ENCODE results near the gene GRB7.

DNA sequence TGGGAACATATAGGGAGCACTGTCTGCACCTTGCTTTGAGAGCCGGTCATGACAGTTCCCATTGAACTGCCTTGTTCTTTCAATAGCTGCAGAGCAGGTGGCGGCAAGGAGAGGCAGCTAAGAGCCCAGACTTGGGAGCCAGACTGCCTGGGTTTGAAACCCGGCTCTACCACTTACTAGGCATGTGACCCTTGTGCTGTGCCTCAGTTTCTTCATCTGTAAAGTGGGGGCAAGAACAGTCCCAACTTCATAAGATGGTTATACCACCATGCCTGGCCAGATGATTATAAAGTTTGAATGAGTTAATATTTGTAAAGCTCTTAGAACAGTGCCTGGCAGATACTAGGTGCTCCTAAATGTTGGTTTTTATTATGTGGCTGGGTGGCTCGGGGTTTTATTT, 23.5 kb upstream of the GRB7 start:
- TF ChIP-seq, protein P1, sequence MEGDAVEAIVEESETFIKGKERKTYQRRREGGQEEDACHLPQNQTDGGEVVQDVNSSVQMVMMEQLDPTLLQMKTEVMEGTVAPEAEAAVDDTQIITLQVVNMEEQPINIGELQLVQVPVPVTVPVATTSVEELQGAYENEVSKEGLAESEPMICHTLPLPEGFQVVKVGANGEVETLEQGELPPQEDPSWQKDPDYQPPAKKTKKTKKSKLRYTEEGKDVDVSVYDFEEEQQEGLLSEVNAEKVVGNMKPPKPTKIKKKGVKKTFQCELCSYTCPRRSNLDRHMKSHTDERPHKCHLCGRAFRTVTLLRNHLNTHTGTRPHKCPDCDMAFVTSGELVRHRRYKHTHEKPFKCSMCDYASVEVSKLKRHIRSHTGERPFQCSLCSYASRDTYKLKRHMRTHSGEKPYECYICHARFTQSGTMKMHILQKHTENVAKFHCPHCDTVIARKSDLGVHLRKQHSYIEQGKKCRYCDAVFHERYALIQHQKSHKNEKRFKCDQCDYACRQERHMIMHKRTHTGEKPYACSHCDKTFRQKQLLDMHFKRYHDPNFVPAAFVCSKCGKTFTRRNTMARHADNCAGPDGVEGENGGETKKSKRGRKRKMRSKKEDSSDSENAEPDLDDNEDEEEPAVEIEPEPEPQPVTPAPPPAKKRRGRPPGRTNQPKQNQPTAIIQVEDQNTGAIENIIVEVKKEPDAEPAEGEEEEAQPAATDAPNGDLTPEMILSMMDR (IDR thresholded peaks at IDR 0.05; ENCODE audit: poor library complexity), result no peak
- TF ChIP-seq EZH2 (IDR thresholded peaks at IDR 0.05; ENCODE audit: borderline replicate concordance), result no peak

Measured in hepatocyte (in vitro differentiated cells).